ENCODE results near the gene NCK2.

The NCK2 gene

GRCh38 chr2:105924932-105925331, 180.2 kb downstream of the NCK2 start:
- DNase-seq (ENCODE audit: low spot score) = no peak

- DNase-seq (ENCODE audit: low spot score) = no peak
These were observed 180.7 kb downstream of the NCK2 start for GRCh38 chr2:105925390-105925789.

- DNase-seq (ENCODE audit: low spot score) = no peak
These were observed 182.4 kb downstream of the NCK2 start for GRCh38 chr2:105926960-105927678.

- DNase-seq (ENCODE audit: low spot score) = no peak
These were observed 183.4 kb downstream of the NCK2 start for GRCh38 chr2:105928086-105928485.

- DNase-seq (ENCODE audit: low spot score) = no peak
These were observed 183.9 kb downstream of the NCK2 start for GRCh38 chr2:105928563-105928962.

GRCh38 chr2:105929516-105929915, 184.8 kb downstream of the NCK2 start:
- no peak for DNase-seq (ENCODE audit: low spot score)

GRCh38 chr2:105932582-105932981, 187.9 kb downstream of the NCK2 start:
- no peak for DNase-seq (ENCODE audit: low spot score)

GRCh38 chr2:105933906-105934305, 189.2 kb downstream of the NCK2 start:
- DNase-seq (ENCODE audit: low spot score) = no peak

- DNase-seq (ENCODE audit: low spot score) = no peak
These were observed 189.8 kb downstream of the NCK2 start for GRCh38 chr2:105934467-105934866.

- DNase-seq (ENCODE audit: low spot score) = no peak
These were observed 190.4 kb downstream of the NCK2 start for GRCh38 chr2:105935063-105935462.

- DNase-seq (ENCODE audit: low spot score) = no peak
These were observed 192.2 kb downstream of the NCK2 start for GRCh38 chr2:105936954-105937353.

- no peak for DNase-seq (ENCODE audit: low spot score)
These were observed 192.9 kb downstream of the NCK2 start for GRCh38 chr2:105937498-105938097.
